ENCODE results near the gene MEIOSIN. TPM values are rescaled to one million over a fixed set of nuclear protein-coding genes. Genes with fewer than 3 reads are reported as not detected.

The MEIOSIN gene
- total and polyA plus RNA-seq, 9 of the 15 experiments (the other 6 are each of a cell fraction or from before 2014, with no cell fraction given), result 0.06 to 2.0 (median 0.76) TPM

- TF ChIP-seq FOXK2 (conservative IDR thresholded peaks at IDR 0.05 in 1 of 2, IDR thresholded peaks at IDR 0.05 in 1 of 2; ENCODE audit: low read depth in 2 of 2) (peak in 1 of 2 experiments; percentile 55; a peak in 1 of 4 replicates), POLR2AphosphoS5 (IDR thresholded peaks at IDR 0.05; ENCODE audit: control insufficient read depth, insufficient read depth, low read depth, low read length) (peak; percentile 81), POLR2A (conservative IDR thresholded peaks at IDR 0.05) (peak; percentile 88), GABPA (tag; conservative IDR thresholded peaks at IDR 0.05; ENCODE audit: low read depth) (no peak), CREB1 (IDR thresholded peaks at IDR 0.05) (no peak), CREB1 (CRISPR knock-in tag; IDR thresholded peaks at IDR 0.05) (0 out of 2 replicates have a peak, but pooled peaks have one; percentile 21), ZNF175 (CRISPR knock-in tag; IDR thresholded peaks at IDR 0.05; ENCODE audit: low read depth) (0 out of 2 replicates have a peak, but pooled peaks have one; percentile 33), CREBBP (IDR thresholded peaks at IDR 0.05; ENCODE audit: low read depth, low read length) (no peak), TAF1 (IDR thresholded peaks at IDR 0.05; ENCODE audit: control insufficient read depth, extremely low read depth, insufficient read depth, low read length, severe bottlenecking) (peak; percentile 58), ZNF57 (CRISPR knock-in tag; IDR thresholded peaks at IDR 0.05) (no peak), U2AF1 (optimal IDR thresholded peaks at IDR 0.05; ENCODE audit: low read depth, low read length) (no peak), ARID1B (IDR thresholded peaks at IDR 0.05) (peak; percentile 15; the same call in 1 of the 2 replicates), ZNF140 (CRISPR knock-in tag; IDR thresholded peaks at IDR 0.05) (no peak), PTTG1 (tag; IDR thresholded peaks at IDR 0.05; ENCODE audit: low read depth) (peak; percentile 55; the same call in 1 of the 2 replicates), EP400 (IDR thresholded peaks at IDR 0.05) (peak; percentile 98)
- TF ChIP-seq, protein P1, sequence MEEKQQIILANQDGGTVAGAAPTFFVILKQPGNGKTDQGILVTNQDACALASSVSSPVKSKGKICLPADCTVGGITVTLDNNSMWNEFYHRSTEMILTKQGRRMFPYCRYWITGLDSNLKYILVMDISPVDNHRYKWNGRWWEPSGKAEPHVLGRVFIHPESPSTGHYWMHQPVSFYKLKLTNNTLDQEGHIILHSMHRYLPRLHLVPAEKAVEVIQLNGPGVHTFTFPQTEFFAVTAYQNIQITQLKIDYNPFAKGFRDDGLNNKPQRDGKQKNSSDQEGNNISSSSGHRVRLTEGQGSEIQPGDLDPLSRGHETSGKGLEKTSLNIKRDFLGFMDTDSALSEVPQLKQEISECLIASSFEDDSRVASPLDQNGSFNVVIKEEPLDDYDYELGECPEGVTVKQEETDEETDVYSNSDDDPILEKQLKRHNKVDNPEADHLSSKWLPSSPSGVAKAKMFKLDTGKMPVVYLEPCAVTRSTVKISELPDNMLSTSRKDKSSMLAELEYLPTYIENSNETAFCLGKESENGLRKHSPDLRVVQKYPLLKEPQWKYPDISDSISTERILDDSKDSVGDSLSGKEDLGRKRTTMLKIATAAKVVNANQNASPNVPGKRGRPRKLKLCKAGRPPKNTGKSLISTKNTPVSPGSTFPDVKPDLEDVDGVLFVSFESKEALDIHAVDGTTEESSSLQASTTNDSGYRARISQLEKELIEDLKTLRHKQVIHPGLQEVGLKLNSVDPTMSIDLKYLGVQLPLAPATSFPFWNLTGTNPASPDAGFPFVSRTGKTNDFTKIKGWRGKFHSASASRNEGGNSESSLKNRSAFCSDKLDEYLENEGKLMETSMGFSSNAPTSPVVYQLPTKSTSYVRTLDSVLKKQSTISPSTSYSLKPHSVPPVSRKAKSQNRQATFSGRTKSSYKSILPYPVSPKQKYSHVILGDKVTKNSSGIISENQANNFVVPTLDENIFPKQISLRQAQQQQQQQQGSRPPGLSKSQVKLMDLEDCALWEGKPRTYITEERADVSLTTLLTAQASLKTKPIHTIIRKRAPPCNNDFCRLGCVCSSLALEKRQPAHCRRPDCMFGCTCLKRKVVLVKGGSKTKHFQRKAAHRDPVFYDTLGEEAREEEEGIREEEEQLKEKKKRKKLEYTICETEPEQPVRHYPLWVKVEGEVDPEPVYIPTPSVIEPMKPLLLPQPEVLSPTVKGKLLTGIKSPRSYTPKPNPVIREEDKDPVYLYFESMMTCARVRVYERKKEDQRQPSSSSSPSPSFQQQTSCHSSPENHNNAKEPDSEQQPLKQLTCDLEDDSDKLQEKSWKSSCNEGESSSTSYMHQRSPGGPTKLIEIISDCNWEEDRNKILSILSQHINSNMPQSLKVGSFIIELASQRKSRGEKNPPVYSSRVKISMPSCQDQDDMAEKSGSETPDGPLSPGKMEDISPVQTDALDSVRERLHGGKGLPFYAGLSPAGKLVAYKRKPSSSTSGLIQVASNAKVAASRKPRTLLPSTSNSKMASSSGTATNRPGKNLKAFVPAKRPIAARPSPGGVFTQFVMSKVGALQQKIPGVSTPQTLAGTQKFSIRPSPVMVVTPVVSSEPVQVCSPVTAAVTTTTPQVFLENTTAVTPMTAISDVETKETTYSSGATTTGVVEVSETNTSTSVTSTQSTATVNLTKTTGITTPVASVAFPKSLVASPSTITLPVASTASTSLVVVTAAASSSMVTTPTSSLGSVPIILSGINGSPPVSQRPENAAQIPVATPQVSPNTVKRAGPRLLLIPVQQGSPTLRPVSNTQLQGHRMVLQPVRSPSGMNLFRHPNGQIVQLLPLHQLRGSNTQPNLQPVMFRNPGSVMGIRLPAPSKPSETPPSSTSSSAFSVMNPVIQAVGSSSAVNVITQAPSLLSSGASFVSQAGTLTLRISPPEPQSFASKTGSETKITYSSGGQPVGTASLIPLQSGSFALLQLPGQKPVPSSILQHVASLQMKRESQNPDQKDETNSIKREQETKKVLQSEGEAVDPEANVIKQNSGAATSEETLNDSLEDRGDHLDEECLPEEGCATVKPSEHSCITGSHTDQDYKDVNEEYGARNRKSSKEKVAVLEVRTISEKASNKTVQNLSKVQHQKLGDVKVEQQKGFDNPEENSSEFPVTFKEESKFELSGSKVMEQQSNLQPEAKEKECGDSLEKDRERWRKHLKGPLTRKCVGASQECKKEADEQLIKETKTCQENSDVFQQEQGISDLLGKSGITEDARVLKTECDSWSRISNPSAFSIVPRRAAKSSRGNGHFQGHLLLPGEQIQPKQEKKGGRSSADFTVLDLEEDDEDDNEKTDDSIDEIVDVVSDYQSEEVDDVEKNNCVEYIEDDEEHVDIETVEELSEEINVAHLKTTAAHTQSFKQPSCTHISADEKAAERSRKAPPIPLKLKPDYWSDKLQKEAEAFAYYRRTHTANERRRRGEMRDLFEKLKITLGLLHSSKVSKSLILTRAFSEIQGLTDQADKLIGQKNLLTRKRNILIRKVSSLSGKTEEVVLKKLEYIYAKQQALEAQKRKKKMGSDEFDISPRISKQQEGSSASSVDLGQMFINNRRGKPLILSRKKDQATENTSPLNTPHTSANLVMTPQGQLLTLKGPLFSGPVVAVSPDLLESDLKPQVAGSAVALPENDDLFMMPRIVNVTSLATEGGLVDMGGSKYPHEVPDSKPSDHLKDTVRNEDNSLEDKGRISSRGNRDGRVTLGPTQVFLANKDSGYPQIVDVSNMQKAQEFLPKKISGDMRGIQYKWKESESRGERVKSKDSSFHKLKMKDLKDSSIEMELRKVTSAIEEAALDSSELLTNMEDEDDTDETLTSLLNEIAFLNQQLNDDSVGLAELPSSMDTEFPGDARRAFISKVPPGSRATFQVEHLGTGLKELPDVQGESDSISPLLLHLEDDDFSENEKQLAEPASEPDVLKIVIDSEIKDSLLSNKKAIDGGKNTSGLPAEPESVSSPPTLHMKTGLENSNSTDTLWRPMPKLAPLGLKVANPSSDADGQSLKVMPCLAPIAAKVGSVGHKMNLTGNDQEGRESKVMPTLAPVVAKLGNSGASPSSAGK (IDR thresholded peaks at IDR 0.05), result peak; percentile 89
Measured at GRCh38 chr19:45739498-45740439, 6.5 kb downstream of the MEIOSIN start (continued).
